NCI-H2196 treated with DMSO at 0.1 percent for 48 hours (cell line): ENCODE data around the gene CHST1.
A peak's percentile ranks its signal among the peaks of the same experiment; 100 is the strongest.

ENCODE experiments used
- DNase-seq: peaks from one replicate; lab custom pipeline; 2025; ENCODE audit not compliant: unreplicated experiment; lab: John Stamatoyannopoulos, UW

Gene CHST1

GRCh38 chr11:45674481-45675190 lies 9.2 kb upstream of the CHST1 start:
- peak; percentile 23 for DNase-seq

DNA sequence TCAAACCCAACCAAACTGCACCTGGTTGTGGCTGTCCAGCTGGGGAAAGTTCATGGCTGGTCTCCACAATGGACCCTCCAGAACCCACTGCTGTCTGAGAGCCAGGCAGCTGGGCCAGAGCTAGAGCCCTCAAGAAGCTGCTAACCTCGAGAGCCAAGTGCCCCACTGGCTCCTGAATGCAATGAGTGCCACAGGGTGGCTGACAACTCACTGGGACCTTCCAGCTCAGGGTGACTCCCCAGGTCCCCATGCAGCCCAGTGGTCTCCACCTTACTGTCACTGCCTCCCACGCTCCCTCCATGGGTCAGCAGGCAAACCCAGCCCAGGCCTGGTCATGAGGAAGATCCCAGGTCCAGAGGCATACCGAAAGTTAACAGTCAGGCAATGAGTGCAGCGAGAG lies 8.0 kb upstream of the CHST1 start:
- DNase-seq: no peak

DNA sequence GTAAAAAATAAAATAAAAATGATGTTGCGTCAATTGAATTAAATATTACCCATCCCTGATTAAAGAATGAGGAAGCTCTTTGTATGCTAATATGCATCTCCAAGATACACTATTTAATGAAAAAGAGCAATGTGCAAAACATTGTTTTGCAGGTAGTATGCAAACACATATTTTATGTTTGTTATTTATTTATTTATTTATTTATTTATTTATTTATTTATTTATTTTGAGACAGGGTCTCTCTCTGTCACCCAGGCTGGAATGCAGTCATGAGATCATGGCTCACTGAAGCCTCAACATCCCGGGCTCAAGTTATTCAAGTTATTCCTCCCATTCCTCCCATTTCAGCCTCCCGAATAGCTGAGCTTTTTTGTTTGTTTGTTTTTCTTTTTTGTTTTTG lies 7.2 kb upstream of the CHST1 start:
- DNase-seq: no peak

DNA sequence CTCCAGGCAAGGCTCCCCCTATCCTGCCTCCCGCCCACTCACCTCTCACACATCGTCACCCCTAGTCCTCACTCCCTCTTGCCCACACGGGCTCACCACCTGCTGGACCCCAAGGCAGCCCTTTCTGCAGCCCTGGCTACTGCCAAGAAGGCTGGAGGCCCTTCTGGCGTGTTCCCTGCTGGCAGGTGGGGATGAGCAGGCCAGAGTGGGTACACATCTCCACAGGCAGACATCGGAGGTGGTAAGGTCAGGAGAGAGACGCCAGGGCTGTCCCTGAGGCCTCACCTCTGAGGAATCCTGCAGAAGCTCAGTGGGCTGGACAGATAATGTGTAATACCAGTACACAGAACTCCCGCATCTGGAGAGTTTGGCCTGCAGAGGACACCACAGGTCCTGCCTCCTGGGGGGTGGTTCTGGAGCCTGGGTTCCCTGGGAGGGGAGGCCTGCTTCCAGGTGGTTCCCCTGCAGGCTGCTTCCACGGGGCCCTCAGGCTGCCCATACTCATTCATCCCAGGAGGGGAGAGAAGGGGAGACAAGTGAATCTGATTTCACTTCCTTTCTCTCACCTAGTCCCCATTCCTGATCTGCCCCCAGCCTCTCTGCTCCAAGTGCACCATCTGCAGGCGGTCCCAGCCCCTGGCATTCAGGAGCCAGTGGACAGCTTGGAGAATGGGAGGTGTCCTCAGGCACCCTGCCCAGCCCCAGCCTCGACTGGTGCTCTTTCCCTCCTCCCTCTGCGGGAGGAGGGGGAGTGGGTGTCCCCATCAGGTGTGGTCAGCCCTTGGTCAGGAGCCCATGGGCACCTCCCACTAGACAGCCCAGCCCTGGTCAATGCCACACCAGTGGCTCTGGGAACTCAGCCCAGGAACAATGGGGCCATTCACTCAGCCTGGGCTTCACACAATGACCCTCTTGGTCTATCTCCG lies 6.1 kb upstream of the CHST1 start:
- DNase-seq: no peak

DNA sequence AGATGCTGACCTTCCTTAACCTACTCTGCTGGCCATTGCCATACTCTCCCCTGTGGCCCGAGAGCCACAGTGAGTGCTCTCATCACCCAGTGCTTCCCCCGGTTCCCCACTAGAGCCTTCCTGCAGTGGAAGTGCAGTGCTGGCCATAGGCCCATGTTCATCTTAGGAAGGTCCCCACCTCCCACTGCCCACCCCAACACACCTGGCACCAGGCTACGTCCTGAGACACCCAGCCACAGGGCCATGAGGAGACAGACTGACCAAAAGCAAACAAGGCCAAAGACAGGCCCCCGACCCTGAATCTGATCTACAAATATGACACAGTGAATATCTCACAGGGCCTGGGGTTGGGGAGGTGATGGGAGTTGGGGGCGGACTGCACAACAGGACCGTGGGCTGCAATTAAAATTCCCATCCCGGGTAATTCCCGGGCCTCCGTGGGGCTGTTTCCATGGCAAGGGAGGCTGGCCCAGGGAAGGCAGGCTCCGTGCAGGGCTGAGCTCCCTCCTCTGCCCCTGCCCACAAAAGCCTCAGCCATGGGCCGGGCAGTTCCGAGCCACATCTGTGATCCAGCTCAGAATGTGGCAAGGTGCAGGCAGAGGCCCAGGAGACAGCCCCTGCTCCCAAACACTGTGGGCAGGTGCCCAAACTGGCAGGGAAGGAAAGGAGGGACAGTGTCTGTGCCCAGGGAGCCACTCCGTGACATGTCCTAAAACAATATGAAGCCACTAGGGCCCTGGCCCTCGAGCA lies 5.1 kb upstream of the CHST1 start:
- no peak for DNase-seq

GRCh38 chr11:45669956-45670355 lies 4.5 kb upstream of the CHST1 start:
- DNase-seq: no peak

DNA sequence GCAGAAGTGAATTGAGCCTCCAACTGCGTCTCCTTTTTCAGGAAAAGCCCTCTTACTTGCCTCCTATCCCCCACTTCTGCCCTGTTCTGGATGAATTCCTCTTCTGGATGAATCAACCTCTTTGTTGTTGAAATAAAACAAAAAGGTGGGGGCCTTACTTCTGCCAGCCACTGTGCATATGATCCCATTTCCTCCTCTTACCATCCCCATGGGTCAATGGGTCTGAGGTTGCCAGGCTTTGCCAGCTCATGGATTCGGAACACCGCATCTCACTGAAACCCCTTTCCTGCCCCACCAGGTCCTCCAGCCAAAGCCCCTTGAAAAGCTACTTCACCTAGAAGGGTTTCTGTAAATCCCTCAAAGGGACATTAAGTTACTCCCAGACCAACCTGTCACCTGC lies 3.7 kb upstream of the CHST1 start:
- no peak for DNase-seq

GRCh38 chr11:45667929-45668680 lies 2.7 kb upstream of the CHST1 start:
- DNase-seq: no peak

GRCh38 chr11:45666648-45667642 lies 1.5 kb upstream of the CHST1 start:
- DNase-seq: no peak

DNA sequence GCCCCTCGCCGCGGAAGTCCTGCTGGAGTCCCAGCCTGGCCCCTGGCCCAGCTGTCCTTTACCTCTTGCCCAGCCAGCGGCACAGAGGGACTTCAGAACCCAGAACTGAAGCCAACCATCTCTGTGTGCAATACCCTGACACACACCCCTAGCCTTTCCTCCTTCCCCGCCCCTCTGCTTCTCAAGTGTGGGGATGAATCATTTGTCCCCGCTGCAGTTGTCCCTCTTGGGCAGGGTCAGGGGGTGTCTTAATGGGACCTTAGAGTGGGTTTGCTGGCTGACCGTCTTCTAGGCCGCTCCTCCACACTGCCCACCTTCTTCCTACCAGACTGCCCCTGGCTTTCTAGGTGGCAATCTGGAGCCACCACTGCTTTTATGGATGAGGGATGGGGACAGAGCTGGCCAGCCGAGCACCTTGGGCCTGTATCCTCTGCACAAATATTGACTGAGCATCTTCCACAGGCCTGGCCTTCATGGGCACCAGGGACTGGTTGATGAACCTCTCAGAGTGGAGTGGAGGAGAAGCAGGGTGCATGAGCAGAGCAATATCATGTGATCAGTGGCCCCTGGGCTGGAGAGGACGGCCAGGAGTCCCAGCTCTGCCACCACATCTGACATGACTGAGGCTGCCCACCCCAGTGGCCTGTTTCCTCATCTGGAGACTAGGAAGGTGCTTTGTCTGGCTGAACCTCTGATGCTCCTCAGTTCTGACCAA lies 668 bp upstream of the CHST1 start:
- no peak for DNase-seq

DNA sequence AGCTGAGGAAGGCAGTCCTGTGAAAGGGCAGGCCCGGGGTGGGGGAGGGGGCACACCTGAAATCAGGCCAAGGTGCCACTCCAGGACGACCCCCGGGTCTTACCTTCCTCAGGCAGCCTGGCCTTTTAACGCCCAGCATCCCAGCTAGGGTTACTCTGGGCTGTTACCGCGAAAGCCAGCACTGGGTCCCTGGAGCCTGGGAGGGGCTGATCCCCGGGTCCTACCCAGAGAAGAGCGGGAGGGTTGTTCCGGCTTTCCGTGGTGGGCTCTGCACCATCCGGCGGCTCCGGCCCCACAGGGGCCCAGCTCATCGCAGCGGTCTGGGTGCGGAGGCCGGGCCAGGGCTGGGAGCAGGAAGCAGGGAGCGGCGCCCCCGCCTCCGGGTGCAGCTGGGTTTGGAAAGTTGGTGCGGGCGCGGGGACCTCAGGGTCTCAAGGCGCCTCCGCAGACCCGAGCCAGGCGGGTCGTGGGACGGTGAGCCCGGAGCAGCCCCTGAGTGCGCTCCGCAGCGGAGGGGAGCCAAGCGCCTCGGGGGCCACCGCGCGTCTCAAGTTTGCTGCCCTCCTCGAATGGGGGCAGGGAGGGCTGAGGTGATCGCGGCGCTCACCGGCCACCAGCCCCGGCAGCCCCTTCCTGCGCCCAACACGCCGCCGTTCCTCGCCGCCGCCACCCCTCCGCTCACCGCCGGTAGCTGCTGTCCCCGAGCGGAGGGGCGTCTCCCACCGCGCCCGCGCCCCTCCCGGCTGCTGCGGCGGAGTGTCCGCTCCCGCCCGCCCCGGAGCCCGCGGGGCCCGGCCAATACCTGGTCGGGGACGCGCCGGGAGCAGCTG lies 831 bp downstream of the CHST1 start:
- DNase-seq: no peak

GRCh38 chr11:45663486-45664375 lies 1.7 kb downstream of the CHST1 start:
- DNase-seq: no peak

GRCh38 chr11:45662665-45663485 lies 2.5 kb downstream of the CHST1 start:
- no peak for DNase-seq

DNA sequence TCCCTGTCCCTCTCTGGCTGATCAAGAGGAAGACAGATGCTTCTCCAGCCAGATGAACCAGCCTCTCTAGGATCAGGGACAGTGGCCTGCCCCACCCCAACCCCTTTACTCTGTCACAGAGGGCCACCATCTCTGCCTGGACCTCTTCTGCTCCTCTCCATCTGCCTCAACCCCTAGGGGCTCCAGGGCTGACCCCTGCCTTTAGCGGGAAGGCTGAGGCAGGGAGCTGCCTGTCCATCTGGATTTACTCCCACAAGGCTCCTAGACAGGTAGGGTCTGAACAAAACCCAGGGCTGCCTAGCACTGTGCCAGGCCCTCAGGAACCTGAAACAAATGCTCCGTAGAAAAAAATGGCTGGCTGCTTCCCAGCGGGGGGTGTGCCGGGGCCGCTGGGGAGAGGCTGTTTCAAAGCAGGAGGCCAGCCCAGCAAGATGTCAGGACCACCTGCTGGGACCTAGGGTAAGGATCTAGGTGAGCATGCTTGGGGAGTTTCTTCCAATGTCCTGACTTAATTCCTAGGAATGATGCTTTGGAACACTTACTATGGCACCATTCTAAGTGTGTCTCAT lies 3.2 kb downstream of the CHST1 start:
- no peak for DNase-seq

DNA sequence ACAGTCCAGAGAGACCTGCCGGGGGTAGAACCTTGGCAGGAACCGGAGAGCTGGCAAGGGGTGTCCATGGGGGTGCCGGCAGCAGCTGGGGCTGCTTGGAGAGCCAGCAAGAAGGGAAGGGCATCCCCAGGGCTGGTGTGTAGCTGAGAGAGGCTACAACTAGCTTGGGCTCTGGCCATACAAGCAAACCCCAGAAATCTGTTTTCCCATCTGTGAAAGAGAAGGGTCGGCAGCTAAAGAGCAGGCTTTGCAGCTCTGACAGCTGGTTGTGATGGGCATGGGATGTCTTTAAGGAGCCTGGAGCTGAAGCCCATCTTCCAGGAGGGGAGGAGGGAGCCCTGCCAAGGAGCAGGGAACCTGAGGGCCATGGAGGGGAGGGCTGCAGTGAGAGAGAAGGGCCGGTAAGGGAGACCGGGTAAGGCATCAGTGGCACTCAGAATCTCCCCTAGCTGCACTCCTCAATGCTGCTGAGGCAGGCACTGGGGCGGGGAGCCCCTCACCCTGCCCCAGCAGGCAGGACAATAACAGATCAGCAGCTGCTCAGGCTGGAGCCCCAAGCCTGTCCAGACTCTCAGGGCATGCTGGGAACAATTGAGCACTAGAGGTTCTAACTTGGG lies 3.9 kb downstream of the CHST1 start:
- DNase-seq: no peak
